H1 (cell line): ENCODE measurements around the gene WNT3A. TPM values are rescaled to one million over a fixed set of nuclear protein-coding genes. Genes with fewer than 3 reads are reported as not detected.

Experiments
- CTCF ChIA-PET: fragments of 300-600 bp; sonication (Branson Sonifier 250); formaldehyde crosslinking; loops from one replicate; lab custom pipeline; 2021; ENCODE audit not compliant: partially characterized antibody; lab: Charles Lee
- POLR2A ChIA-PET: fragments of 300-600 bp; sonication (Branson Sonifier 250); formaldehyde crosslinking; loops from one replicate; lab custom pipeline; 2021; ENCODE audit warnings: inconsistent platforms; ENCODE audit not compliant: partially characterized antibody; lab: Charles Lee
- DNase-seq, 2 experiments: peaks; one replicate each; pipeline versions ENCODE4 v3.0.0 to v3.0.0-alpha.2; 2010 to 2022; ENCODE audit warnings: low spot score in 2 of 2, low read depth in 1 of 2, mixed read lengths in 1 of 2
- FAIRE-seq: peaks from 2 replicates; lab custom pipeline; 2011; peaks lifted over from hg19 to GRCh38; lab: Jason Lieb, UNC
- H2AFZ ChIP-seq: 2 replicates; pipeline ENCODE4 v1.8.1; 2012; ENCODE audit warnings: low read length, inconsistent platforms
- H2AK5ac ChIP-seq: 2 replicates; pipeline ENCODE4 v1.6.1; 2013; ENCODE audit warnings: low read depth, low read length
- H2BK120ac ChIP-seq: replicated peaks from 2 replicates; pipeline ENCODE3; 2013; ENCODE audit warnings: low read depth, low read length, inconsistent platforms
- H2BK12ac ChIP-seq: 2 replicates; pipeline ENCODE4 v1.6.1; 2013; ENCODE audit warnings: low read depth, low read length
- H2BK15ac ChIP-seq: 2 replicates; pipeline ENCODE4 v1.6.1; 2013; ENCODE audit warnings: low read length
- H2BK20ac ChIP-seq: 2 replicates; pipeline ENCODE4 v1.6.1; 2013; ENCODE audit warnings: low read length
- H2BK5ac ChIP-seq: 2 replicates; pipeline ENCODE4 v1.6.1; 2013; ENCODE audit warnings: low read depth, low read length
- H3K14ac ChIP-seq: 2 replicates; pipeline ENCODE4 v1.6.1; 2013; ENCODE audit warnings: inconsistent platforms; ENCODE audit not compliant: insufficient read length
- H3K18ac ChIP-seq: 2 replicates; pipeline ENCODE4 v1.6.1; 2013; ENCODE audit warnings: low read length; ENCODE audit errors: extremely low read depth
- H3K23ac ChIP-seq: 2 replicates; pipeline ENCODE4 v1.6.1; 2013; ENCODE audit warnings: inconsistent platforms; ENCODE audit not compliant: insufficient read length
- H3K23me2 ChIP-seq: 2 replicates; pipeline ENCODE4 v1.6.1; 2013; ENCODE audit warnings: low read depth, low read length
- H3K27ac ChIP-seq: 2 replicates; pipeline ENCODE4 v1.6.1; 2011; ENCODE audit warnings: low read depth, low read length, inconsistent platforms
- H3K27me3 ChIP-seq, 4 experiments: replicated peaks in 1 of 4; 1 replicate in 1 of 4; 2 replicates in 3 of 4; pipeline versions ENCODE4 v1.6.1 to v1.8.1; 2011 to 2013; ENCODE audit warnings: low read length in 3 of 4, mild to moderate bottlenecking in 3 of 4, inconsistent platforms in 2 of 4, mixed read lengths in 2 of 4, moderate library complexity in 1 of 4; ENCODE audit not compliant: control insufficient read depth in 3 of 4, insufficient read depth in 3 of 4; ENCODE audit errors: extremely low read depth in 1 of 4
- H3K36me3 ChIP-seq, 4 experiments: 2 replicates each; pipeline versions ENCODE4 v1.6.1 to v1.8.1; 2011 to 2013; ENCODE audit warnings: mild to moderate bottlenecking in 4 of 4, low read length in 3 of 4, moderate library complexity in 2 of 4, control low read depth in 1 of 4, inconsistent platforms in 1 of 4; ENCODE audit not compliant: insufficient read depth in 4 of 4, control insufficient read depth in 2 of 4
- H3K4ac ChIP-seq: replicated peaks from 2 replicates; pipeline ENCODE3; 2013; ENCODE audit warnings: low read length, low read depth, mixed read lengths, inconsistent platforms; ENCODE audit not compliant: insufficient read length
- H3K4me1 ChIP-seq, 4 experiments: replicated peaks in 1 of 4; 1 replicate in 1 of 4; 2 replicates in 3 of 4; pipeline versions ENCODE4 v1.6.1 to v1.8.1; 2011 to 2013; ENCODE audit warnings: low read length in 3 of 4, inconsistent platforms in 2 of 4, mixed read lengths in 1 of 4; ENCODE audit not compliant: insufficient read depth in 4 of 4, control insufficient read depth in 3 of 4
- H3K4me2 ChIP-seq, 2 experiments: 2 replicates each; pipeline versions ENCODE4 v1.6.1 to v1.8.1; 2011 to 2013; ENCODE audit warnings: low read depth in 2 of 2, low read length in 2 of 2, control low read depth in 1 of 2, inconsistent platforms in 1 of 2, mild to moderate bottlenecking in 1 of 2; ENCODE audit not compliant: insufficient read depth in 1 of 2
- H3K4me3 ChIP-seq, 4 experiments: fragments of 200-600, 300-600 bp in 1 of 4; sonication (generic), shearing (Covaris generic), sonication (Bioruptor Twin) in 1 of 4; 2 replicates each; pipeline versions ENCODE4 v1.5.1 to v1.8.1; 2011 to 2016; ENCODE audit warnings: low read length in 4 of 4, low read depth in 3 of 4, control low read depth in 2 of 4, inconsistent platforms in 2 of 4, mild to moderate bottlenecking in 2 of 4, mixed read lengths in 1 of 4, moderate library complexity in 1 of 4; ENCODE audit not compliant: insufficient read depth in 2 of 4; ENCODE audit errors: extremely low read depth in 1 of 4
- H3K56ac ChIP-seq: replicated peaks from 2 replicates; pipeline ENCODE3; 2013; ENCODE audit warnings: low read depth, mild to moderate bottlenecking, mixed read lengths, low read length, inconsistent platforms; ENCODE audit not compliant: insufficient read length
- H3K79me1 ChIP-seq: 2 replicates; pipeline ENCODE4 v1.6.1; 2013; ENCODE audit warnings: low read depth, low read length, control low read depth
- H3K79me2 ChIP-seq, 2 experiments: 2 replicates each; pipeline versions ENCODE4 v1.6.1 to v1.8.1; 2012 to 2013; ENCODE audit warnings: low read length in 2 of 2, mild to moderate bottlenecking in 2 of 2, inconsistent platforms in 1 of 2; ENCODE audit not compliant: insufficient read depth in 2 of 2, control insufficient read depth in 1 of 2
- H3K9ac ChIP-seq, 4 experiments: replicated peaks in 1 of 4; 1 replicate in 1 of 4; 2 replicates in 3 of 4; pipeline versions ENCODE4 v1.6.1 to v1.8.1; 2011 to 2013; ENCODE audit warnings: low read depth in 3 of 4, low read length in 3 of 4, control low read depth in 2 of 4, mild to moderate bottlenecking in 2 of 4, moderate library complexity in 2 of 4, inconsistent platforms in 1 of 4; ENCODE audit errors: extremely low read depth in 1 of 4
- H3K9me3 ChIP-seq, 2 experiments: 2 replicates each; pipeline versions ENCODE4 v1.6.1 to v1.8.1; 2012 to 2013; ENCODE audit warnings: mild to moderate bottlenecking in 2 of 2, moderate library complexity in 2 of 2, control low read depth in 1 of 2, inconsistent platforms in 1 of 2, low read depth in 1 of 2, low read length in 1 of 2, mixed read lengths in 1 of 2; ENCODE audit not compliant: insufficient read depth in 2 of 2
- H4K20me1 ChIP-seq, 2 experiments: replicated peaks in 1 of 2; 2 replicates each; pipeline versions ENCODE3 to v1.8.1; 2011 to 2013; ENCODE audit warnings: inconsistent platforms in 2 of 2, low read length in 2 of 2, mild to moderate bottlenecking in 1 of 2; ENCODE audit not compliant: insufficient read depth in 2 of 2, control insufficient read depth in 1 of 2
- H4K5ac ChIP-seq: 2 replicates; pipeline ENCODE4 v1.6.1; 2013; ENCODE audit warnings: low read length, low read depth, mixed read lengths, inconsistent platforms; ENCODE audit not compliant: insufficient read length
- H4K8ac ChIP-seq: 2 replicates; pipeline ENCODE4 v1.8.0; 2013; ENCODE audit warnings: mild to moderate bottlenecking, moderate library complexity, low read length, inconsistent platforms; ENCODE audit not compliant: insufficient read depth; ENCODE audit errors: extremely low read depth
- H4K91ac ChIP-seq: replicated peaks from 2 replicates; pipeline ENCODE3; 2013; ENCODE audit warnings: low read length, mixed read lengths, inconsistent platforms; ENCODE audit not compliant: insufficient read length
- EGR1 ChIP-seq: IDR thresholded peaks from 2 replicates; pipeline ENCODE4 v1.6.1; 2011; ENCODE audit warnings: low read depth, low read length, borderline replicate concordance
- GABPA ChIP-seq: IDR thresholded peaks from 2 replicates; pipeline ENCODE4 v1.6.1; 2011; ENCODE audit warnings: mild to moderate bottlenecking, low read length, moderate library complexity, borderline replicate concordance; ENCODE audit not compliant: insufficient read depth
- KDM4A ChIP-seq: IDR thresholded peaks from one replicate; pipeline ENCODE4 v1.7.1; 2012; ENCODE audit warnings: low read depth, mild to moderate bottlenecking, moderate library complexity, low read length, inconsistent platforms; ENCODE audit not compliant: severe bottlenecking
- KDM5A ChIP-seq: fragments of 200-600 bp; IDR thresholded peaks from 2 replicates; pipeline ENCODE4 v1.7.1; 2012; ENCODE audit warnings: mild to moderate bottlenecking, low read length, inconsistent platforms, mixed read lengths
- SIN3A ChIP-seq, 2 experiments: IDR thresholded peaks in 1 of 2; conservative IDR thresholded peaks in 1 of 2; 2 replicates each; pipeline ENCODE4 v1.6.1; 2011 to 2012; ENCODE audit warnings: low read length in 2 of 2, improper control_type of control experiment in 1 of 2, low read depth in 1 of 2, mild to moderate bottlenecking in 1 of 2
- SP4 ChIP-seq: IDR thresholded peaks from 2 replicates; pipeline ENCODE4 v1.6.1; 2012; ENCODE audit warnings: low read length, inconsistent platforms
- TCF12 ChIP-seq: IDR thresholded peaks from 2 replicates; pipeline ENCODE4 v1.6.1; 2011; ENCODE audit warnings: low read depth, mild to moderate bottlenecking, low read length
- WGBS, 2 experiments: shearing (Covaris generic) in 1 of 2; methylation state at CpG; one replicate each; pipeline versions ENCODE4 v1.1.6 to v1.1.7; 2013 to 2015; ENCODE audit warnings: low lambda C conversion rate in 2 of 2, mixed read lengths in 2 of 2, inconsistent platforms in 1 of 2, low coverage in 1 of 2, missing lambda C conversion rate in 1 of 2; ENCODE audit not compliant: insufficient replicate concordance in 2 of 2, insufficient coverage in 1 of 2, insufficient read length in 1 of 2; ENCODE audit errors: extremely low coverage in 1 of 2, missing lambda C conversion rate in 1 of 2; 5-methylcytosine and 5-hydroxymethylcytosine counted together
- polyA plus RNA-seq, 7 experiments: library from polyadenylated mRNA; depleted of rRNA in 3 of 7; stranded (reverse) in 5 of 7; unstranded in 2 of 7; fragments of >200 nt in 5 of 7; fragments of 200-250 nt in 2 of 7; gene quantifications; 1 replicate in 5 of 7; 2 replicates in 1 of 7; 4 replicates in 1 of 7; pipeline versions ENCODE4 v1.2.1 to v1.2.3, GENCODE V29; 2011 to 2013; ENCODE audit warnings: missing spikeins in 2 of 7, mixed read lengths in 2 of 7
- total RNA-seq: library from RNA; stranded (reverse); fragmentation: NEBNext Ultra II Directional; extraction: Animal tissue kit (Norgen Biotek cat#: 25700); gene quantifications from 2 replicates; pipeline ENCODE4 v1.2.1, GENCODE V29; 2021
- TF ChIP-seq, protein P1 (sequence below): IDR thresholded peaks from 2 replicates; pipeline ENCODE4 v1.6.1; 2012; ENCODE audit warnings: inconsistent platforms
- TF ChIP-seq, protein P2 (sequence below), 3 experiments: IDR thresholded peaks; 1 replicate in 2 of 3; 2 replicates in 1 of 3; pipeline versions ENCODE4 v1.5.1 to v1.6.1; 2011; ENCODE audit warnings: low read length in 3 of 3, mild to moderate bottlenecking in 3 of 3, inconsistent platforms in 2 of 3, low read depth in 1 of 3, moderate library complexity in 1 of 3; ENCODE audit not compliant: insufficient read depth in 1 of 3; ENCODE audit errors: control extremely low read depth in 1 of 3

The WNT3A gene
- total and polyA plus RNA-seq, 2 of the 8 experiments (the other 6 are each of a cell fraction or from before 2014, with no cell fraction given): 0.08 to 0.19 TPM

DNA sequence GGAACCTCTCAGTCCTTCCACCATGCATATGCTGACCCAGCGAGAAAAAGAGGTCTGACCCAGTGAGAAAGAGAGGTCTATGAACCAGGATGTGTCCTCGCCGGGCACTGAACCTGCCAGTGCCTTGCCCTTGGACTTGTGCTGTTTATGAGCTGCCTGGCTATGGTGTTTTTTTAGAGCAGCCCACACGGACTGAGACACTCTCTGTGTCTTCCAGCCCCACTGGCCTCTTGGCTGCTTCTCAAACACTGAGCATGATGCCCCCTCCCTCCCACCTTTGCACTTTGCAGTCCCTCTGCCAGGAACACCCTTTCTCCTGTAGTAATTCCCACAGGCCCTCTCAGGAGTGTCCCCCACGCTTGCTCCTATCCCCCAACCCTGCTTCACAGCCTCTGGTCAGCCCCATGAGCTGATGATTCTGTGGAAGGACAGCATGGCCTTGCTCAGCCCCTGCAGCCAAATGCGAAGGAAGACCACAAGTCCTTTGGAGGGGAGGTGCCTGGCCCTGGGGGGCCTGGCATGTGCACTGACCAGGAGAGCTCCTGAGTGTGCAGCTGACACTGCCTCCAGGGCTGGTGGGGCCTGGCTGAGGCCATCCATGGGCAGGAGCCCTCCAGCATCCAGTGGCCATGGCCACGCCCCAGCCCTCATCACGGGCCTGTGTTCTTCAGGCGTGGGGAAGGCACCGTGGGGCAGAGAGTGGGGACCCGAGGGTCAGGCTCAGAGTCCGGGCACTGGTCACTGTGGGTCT is 23.8 kb downstream of the WNT3A start:
- Histone ChIP-seq H4K20me1 (peaks cover 0 to 5% of the 10 kb centered on the region in 2 experiments), H3K36me3 (no peaks in the 10 kb centered on the region), H3K27me3 (peaks cover 0 to 4% (median 2%) of the 10 kb centered on the region in 4 experiments; a peak in 3 of 7 replicates), H3K23me2 (no peaks in the 10 kb centered on the region), H4K8ac (no peak overlapping the region; the same call in 1 of the 2 replicates), H3K23ac (no peak overlapping the region), H2BK12ac (no peak overlapping the region), H3K4me3 (no peak overlapping the region), H3K79me2 (no peaks in the 10 kb centered on the region), H3K18ac (no peak overlapping the region), H3K4me1 (peaks cover 0 to 1% (median 0%) of the 10 kb centered on the region in 4 experiments; a peak in 1 of 7 replicates), H3K9ac (no peak overlapping the region), H2BK120ac (no peak overlapping the region), H3K4ac (no peak overlapping the region), H3K56ac (no peak overlapping the region), H4K91ac (no peak overlapping the region), H3K27ac (no peak overlapping the region), H2BK20ac (no peak overlapping the region), H2AK5ac (no peak overlapping the region), H4K5ac (no peak overlapping the region), H3K79me1 (no peaks in the 10 kb centered on the region), H3K4me2 (no peak overlapping the region), H2BK15ac (no peak overlapping the region), H2AFZ (no peak overlapping the region), H3K9me3 (no peaks in the 10 kb centered on the region), H2BK5ac (no peak overlapping the region), H3K14ac (no peak overlapping the region)
- DNase-seq: no peak
- WGBS, 2 experiments: 91% methylated on average over 12 of the region's 12 CpGs; no CpG with 5 or more reads in 1 of the 2 experiments
- FAIRE-seq: no peak
- CTCF ChIA-PET: interaction anchor here (1.1 to 2.2 kb wide), 6 partner anchors 9 to 100 kb away, joined by 3 to 14 read pairs (median 4); no protein-coding TSS in a partner anchor
- POLR2A ChIA-PET: no interaction called here
- TF ChIP-seq GABPA (no peak), KDM5A (no peak), KDM4A (no peak), TCF12 (no peak), SP4 (no peak), EGR1 (no peak), SIN3A (conservative IDR thresholded peaks at IDR 0.05 in 1 of 2, IDR thresholded peaks at IDR 0.05 in 1 of 2; ENCODE audit: low read depth in 1 of 2, low read length in 2 of 2) (no peak)
- TF ChIP-seq, protein P1, sequence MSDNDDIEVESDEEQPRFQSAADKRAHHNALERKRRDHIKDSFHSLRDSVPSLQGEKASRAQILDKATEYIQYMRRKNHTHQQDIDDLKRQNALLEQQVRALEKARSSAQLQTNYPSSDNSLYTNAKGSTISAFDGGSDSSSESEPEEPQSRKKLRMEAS: no peak
- TF ChIP-seq, protein P2, sequence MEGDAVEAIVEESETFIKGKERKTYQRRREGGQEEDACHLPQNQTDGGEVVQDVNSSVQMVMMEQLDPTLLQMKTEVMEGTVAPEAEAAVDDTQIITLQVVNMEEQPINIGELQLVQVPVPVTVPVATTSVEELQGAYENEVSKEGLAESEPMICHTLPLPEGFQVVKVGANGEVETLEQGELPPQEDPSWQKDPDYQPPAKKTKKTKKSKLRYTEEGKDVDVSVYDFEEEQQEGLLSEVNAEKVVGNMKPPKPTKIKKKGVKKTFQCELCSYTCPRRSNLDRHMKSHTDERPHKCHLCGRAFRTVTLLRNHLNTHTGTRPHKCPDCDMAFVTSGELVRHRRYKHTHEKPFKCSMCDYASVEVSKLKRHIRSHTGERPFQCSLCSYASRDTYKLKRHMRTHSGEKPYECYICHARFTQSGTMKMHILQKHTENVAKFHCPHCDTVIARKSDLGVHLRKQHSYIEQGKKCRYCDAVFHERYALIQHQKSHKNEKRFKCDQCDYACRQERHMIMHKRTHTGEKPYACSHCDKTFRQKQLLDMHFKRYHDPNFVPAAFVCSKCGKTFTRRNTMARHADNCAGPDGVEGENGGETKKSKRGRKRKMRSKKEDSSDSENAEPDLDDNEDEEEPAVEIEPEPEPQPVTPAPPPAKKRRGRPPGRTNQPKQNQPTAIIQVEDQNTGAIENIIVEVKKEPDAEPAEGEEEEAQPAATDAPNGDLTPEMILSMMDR (IDR thresholded peaks at IDR 0.05; ENCODE audit: control extremely low read depth in 1 of 3, insufficient read depth in 1 of 3, low read depth in 1 of 3, low read length in 3 of 3): no peak
